Vagina (tissue), 2 donors: ENCODE data around the gene PLCG1. TPM values are rescaled to one million over a fixed set of nuclear protein-coding genes. Genes with fewer than 3 reads are reported as not detected.

Experiments used
- DNase-seq, 2 donors: peaks; one replicate each; pipeline ENCODE4 v3.0.0-alpha.2; 2017; ENCODE audit errors: extremely low spot score in 2 of 2
- H3K27ac ChIP-seq: fragments of 200-600 bp; sonication (generic); one replicate; pipeline ENCODE4 v1.5.1; 2019
- H3K27me3 ChIP-seq: fragments of 200-600 bp; sonication (generic); one replicate; pipeline ENCODE4 v1.5.1; 2019
- H3K36me3 ChIP-seq, 2 donors: fragments of 200-600 bp; sonication (generic); one replicate each; pipeline ENCODE4 v1.5.1; 2017 to 2019
- H3K4me1 ChIP-seq: fragments of 200-600 bp; sonication (generic); one replicate; pipeline ENCODE4 v1.5.1; 2019
- H3K4me3 ChIP-seq, 2 donors: fragments of 200-600 bp; sonication (generic); 1 replicate in 1 of 2; 2 replicates in 1 of 2; pipeline ENCODE4 v1.5.1; 2016 to 2019
- H3K9me3 ChIP-seq: fragments of 200-600 bp; sonication (generic); one replicate; pipeline ENCODE4 v1.5.1; 2019
- POLR2A ChIP-seq, 2 donors: fragments of 450-650 bp; IDR thresholded peaks; one replicate each; pipeline ENCODE4 v1.6.1; 2017; ENCODE audit warnings: antibody characterized with exemption in 2 of 2, mild to moderate bottlenecking in 2 of 2, moderate library complexity in 2 of 2
- POLR2AphosphoS5 ChIP-seq, 2 donors: sonication (generic); formaldehyde crosslinking; IDR thresholded peaks; one replicate each; pipeline ENCODE4 v1.9.0; 2017; ENCODE audit warnings: antibody characterized with exemption in 2 of 2, mild to moderate bottlenecking in 2 of 2, low read depth in 1 of 2; ENCODE audit not compliant: insufficient read depth in 1 of 2
- intact Hi-C: fragments of 100-400 bp; cut with DNase I; formaldehyde crosslinking; loops from one replicate; pipeline ENCODE4 v1.15.1; 2023
- total RNA-seq: library from RNA; depleted of rRNA; stranded (reverse); fragments of >200 nt; gene quantifications from one replicate; pipeline ENCODE4 v1.2.3, GENCODE V29; 2016
- TF ChIP-seq, protein P1 (sequence below), 3 experiments: fragments of 450-650 bp in 2 of 3; fragments of 200-600 bp in 1 of 3; sonication (generic) in 1 of 3; IDR thresholded peaks; one replicate each; pipeline ENCODE4 v1.5.1; 2017 to 2019; ENCODE audit warnings: antibody characterized with exemption in 3 of 3, mild to moderate bottlenecking in 2 of 3, moderate library complexity in 2 of 3

The PLCG1 gene
- total RNA-seq, 1 donor from 2014 or later, result 138 TPM

- peaks cover 0 to 17% of the 10 kb centered on the region in 2 donors for H3K36me3 ChIP-seq
- H3K27me3 ChIP-seq, result no peaks in the 10 kb centered on the region
- no peak overlapping the region for H3K4me3 ChIP-seq
- peaks cover 20% of the 10 kb centered on the region for H3K4me1 ChIP-seq
- DNase-seq, result peak; percentile 77
- intact Hi-C loops, result no loop called here
- TF ChIP-seq POLR2AphosphoS5 (IDR thresholded peaks at IDR 0.05; ENCODE audit: insufficient read depth in 1 of 2, low read depth in 1 of 2) (no peak), POLR2A (IDR thresholded peaks at IDR 0.05) (no peak)
- TF ChIP-seq, protein P1, sequence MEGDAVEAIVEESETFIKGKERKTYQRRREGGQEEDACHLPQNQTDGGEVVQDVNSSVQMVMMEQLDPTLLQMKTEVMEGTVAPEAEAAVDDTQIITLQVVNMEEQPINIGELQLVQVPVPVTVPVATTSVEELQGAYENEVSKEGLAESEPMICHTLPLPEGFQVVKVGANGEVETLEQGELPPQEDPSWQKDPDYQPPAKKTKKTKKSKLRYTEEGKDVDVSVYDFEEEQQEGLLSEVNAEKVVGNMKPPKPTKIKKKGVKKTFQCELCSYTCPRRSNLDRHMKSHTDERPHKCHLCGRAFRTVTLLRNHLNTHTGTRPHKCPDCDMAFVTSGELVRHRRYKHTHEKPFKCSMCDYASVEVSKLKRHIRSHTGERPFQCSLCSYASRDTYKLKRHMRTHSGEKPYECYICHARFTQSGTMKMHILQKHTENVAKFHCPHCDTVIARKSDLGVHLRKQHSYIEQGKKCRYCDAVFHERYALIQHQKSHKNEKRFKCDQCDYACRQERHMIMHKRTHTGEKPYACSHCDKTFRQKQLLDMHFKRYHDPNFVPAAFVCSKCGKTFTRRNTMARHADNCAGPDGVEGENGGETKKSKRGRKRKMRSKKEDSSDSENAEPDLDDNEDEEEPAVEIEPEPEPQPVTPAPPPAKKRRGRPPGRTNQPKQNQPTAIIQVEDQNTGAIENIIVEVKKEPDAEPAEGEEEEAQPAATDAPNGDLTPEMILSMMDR (IDR thresholded peaks at IDR 0.05), result no peak
- H3K9me3 ChIP-seq, result no peaks in the 10 kb centered on the region
- H3K27ac ChIP-seq, result no peak overlapping the region
Measured at GRCh38 chr20:41180599-41181333, 43.4 kb downstream of the PLCG1 start.

- peak in 1 of 2 donors; percentile 67 for DNase-seq
- TF ChIP-seq, protein P1 (IDR thresholded peaks at IDR 0.05), result no peak
- TF ChIP-seq POLR2A (IDR thresholded peaks at IDR 0.05), result no peak
- TF ChIP-seq POLR2AphosphoS5 (IDR thresholded peaks at IDR 0.05; ENCODE audit: insufficient read depth in 1 of 2, low read depth in 1 of 2), result no peak
- no peak overlapping the region for H3K4me3 ChIP-seq
- H3K27me3 ChIP-seq, result no peaks in the 10 kb centered on the region
- H3K9me3 ChIP-seq, result no peaks in the 10 kb centered on the region
- intact Hi-C loops, result no loop called here
- H3K27ac ChIP-seq, result no peak overlapping the region
- peaks cover 15% of the 10 kb centered on the region for H3K4me1 ChIP-seq
- peaks cover 0 to 10% of the 10 kb centered on the region in 2 donors for H3K36me3 ChIP-seq
Measured at GRCh38 chr20:41181567-41181966, 44.2 kb downstream of the PLCG1 start.

DNA sequence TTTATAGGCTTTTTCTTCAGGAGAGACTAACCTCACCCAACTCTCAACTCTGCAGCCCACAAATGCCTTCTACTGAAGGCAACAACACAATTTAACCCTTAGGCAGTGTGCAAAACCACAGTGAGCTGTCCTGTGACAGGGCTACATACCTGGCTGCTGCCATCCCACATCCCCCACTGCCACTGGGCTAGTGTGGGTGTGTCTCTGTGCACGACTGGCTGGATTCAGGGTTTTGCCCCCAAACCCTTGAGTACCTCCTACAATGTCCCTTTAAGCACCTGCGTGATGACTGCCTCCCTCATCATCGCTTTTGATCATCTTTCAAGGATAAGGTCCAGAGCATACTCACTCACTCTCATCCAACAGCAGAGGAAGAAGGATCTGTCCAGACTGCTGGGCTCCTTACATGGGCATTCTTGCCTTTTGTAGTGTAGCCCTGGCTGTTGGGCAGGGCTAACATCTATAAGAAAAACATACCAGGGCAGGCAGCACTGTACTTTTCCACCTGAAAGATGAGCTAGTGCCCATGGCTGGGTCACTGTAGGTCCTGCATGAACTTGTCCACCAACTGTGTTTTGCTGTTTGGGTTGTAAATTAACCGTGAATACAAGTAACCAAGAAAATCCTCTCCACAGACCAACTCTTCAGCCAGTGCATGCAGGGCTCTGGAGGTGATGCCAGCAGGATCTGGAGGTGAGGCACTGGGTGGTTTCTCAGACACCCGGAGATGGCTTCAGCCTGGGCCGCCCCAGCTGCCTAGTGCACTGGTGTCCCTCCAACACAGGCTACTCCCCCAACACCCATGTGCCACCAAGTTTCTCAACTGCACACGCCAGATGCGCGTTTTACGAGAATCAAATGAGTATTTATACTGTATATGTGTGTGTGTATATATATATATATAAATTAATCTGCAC lies 45.2 kb downstream of the PLCG1 start:
- TF ChIP-seq, protein P1 (IDR thresholded peaks at IDR 0.05), result no peak
- TF ChIP-seq POLR2AphosphoS5 (IDR thresholded peaks at IDR 0.05; ENCODE audit: insufficient read depth in 1 of 2, low read depth in 1 of 2) (no peak), POLR2A (IDR thresholded peaks at IDR 0.05) (no peak)
- H3K4me1 ChIP-seq, result peaks cover 6% of the 10 kb centered on the region
- H3K4me3 ChIP-seq, result no peak overlapping the region
- intact Hi-C loops, result no loop called here
- no peaks in the 10 kb centered on the region for H3K27me3 ChIP-seq
- no peaks in the 10 kb centered on the region for H3K9me3 ChIP-seq
- peak in 1 of 2 donors; percentile 77 for DNase-seq
- H3K27ac ChIP-seq, result no peak overlapping the region
- peaks cover 0 to 10% of the 10 kb centered on the region in 2 donors for H3K36me3 ChIP-seq

DNA sequence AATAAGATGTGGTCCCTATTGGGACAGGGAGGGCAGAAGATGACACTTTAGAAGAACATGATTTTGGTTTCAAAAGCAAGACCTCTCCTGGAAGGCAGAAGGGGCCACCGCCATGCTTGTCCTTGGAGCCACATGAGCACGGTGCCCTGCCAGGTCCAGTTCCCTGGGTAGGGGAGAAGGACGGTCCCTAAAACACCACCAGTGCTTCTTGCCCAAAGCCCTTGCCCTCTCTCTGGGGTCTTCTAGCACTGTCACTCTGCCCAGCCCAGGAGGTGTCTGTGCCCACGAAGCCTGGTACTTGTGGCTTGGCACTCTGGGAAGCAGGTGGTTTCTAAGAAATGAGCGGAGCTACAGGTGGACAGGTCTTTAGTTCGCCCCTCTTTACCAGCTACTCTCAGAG lies 46.0 kb downstream of the PLCG1 start:
- no peak overlapping the region for H3K27ac ChIP-seq
- peaks cover 0 to 10% of the 10 kb centered on the region in 2 donors for H3K36me3 ChIP-seq
- TF ChIP-seq, protein P1 (IDR thresholded peaks at IDR 0.05), result no peak
- TF ChIP-seq POLR2A (IDR thresholded peaks at IDR 0.05), result no peak
- no peaks in the 10 kb centered on the region for H3K27me3 ChIP-seq
- peak in 1 of 2 donors; percentile 81 for DNase-seq
- H3K9me3 ChIP-seq, result no peaks in the 10 kb centered on the region
- H3K4me3 ChIP-seq, result no peak overlapping the region
- no peaks in the 10 kb centered on the region for H3K4me1 ChIP-seq
- intact Hi-C loops, result no loop called here
